Right forelimb (tissue), 1 donor: ENCODE results near the gene DOCK2.
"Not testable (repeated sequence)": the region's sequence is repeated elsewhere in the genome, so short reads cannot be mapped to it uniquely, and the experiment has no call there.

Experiments used
- DNase-seq: peaks from one replicate; pipeline ENCODE4 v3.0.0-alpha.2; 2018

Gene DOCK2

DNA sequence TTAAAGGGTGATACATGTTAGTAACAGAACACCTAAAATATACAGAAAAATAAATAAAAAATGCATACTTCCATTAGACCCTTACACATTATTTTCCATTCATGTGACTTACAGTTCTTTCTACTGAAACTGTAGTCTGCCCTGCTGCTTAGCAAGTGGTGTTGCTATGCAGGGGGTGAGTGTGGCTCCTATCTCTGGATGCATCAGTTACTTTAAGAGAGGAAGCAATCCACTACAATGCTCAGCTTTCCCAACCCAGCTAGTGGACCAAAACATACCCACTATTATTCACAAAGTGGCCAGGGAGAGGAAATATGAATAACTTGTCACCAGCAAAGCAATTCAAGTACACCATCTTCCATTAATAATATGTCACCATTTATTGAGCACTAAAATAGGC lies 121.8 kb downstream of the DOCK2 start:
- no peak for DNase-seq

- no peak for DNase-seq
Measured at GRCh38 chr5:169760229-169760628, 123.2 kb downstream of the DOCK2 start.

DNA sequence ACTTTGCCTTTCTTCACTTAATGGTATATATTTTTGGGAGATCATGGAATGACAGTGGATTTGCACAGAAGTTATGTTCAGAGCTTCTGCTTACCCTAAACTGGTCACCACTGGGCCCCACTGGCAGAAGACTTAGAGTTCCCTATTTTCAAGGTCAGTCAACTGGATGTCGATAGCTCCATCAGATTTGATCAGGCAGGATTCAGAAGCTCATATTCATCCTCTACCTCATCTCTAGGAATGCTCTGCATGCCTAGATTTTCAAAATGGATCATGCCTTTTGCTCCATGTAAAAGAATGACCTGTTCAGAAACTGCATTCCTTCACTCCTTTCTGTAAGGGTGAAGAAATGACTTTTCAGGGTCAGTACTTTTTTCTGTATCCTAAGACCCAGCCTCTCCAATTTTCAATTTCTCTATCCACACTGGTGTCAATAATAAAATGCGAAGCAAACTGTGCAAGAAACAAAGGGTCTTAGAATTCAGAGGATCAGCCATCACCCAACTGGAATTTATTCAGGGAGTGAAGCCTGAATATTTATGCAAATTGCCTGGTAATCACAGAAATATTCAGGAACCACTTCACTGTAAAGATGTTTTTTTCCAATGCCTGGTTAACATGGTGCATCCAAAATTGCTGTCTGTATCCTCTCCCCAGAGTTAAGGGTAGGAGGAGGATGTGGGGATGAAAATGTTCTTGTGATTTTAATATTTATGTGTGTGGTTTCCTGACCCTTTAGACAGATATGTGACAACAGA lies 125.4 kb downstream of the DOCK2 start:
- DNase-seq, result no peak

DNA sequence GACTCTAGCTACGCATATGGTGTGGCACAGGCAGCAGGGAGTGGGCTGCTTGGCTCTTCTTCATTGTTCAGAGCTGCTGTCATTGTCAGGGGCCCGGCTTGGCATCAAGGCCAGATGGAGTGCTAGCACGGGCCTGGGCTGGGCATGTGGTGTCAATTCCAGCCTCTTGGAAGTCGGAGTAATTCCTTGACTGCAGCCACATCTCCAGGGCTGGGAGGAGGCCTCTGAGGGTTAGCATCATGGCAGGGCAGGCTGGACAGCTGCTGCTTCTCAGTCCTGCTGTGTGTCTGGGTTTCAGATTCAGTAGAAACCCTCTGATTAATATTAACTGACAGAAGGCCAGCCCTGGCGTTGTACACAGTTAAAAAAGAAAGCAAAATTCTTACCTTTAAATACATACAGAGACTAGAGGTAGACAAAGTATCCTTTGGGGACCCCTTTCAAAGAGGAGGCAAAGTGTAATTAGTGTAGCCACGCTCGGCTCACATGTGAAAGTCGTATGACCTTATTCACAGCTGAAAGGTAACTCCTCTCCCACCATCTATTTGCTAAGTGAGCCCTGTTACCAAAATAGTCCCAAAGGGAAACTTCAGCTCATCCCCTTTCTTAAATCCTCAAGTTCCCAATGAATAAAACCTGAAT lies 126.4 kb downstream of the DOCK2 start:
- no peak for DNase-seq

DNA sequence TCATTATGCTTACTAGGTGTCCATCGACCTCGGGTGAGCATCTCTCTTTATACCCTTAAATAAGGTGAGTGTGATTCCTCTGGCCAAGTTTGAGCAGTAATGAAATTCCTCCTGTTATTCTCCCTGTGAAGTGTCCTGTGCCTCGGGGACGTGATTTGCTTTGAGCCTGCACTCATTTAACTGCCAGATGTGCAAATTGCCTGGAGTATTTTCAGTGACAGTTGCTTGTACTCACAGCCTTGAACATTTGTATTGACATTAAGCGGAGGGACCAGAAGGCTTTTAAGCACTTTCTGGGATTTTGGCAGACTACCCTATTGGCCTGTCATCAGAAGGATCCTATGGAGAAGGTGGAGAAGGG lies 126.9 kb downstream of the DOCK2 start:
- no peak for DNase-seq

- no peak for DNase-seq
Measured at GRCh38 chr5:169765176-169765996, 128.3 kb downstream of the DOCK2 start.

DNA sequence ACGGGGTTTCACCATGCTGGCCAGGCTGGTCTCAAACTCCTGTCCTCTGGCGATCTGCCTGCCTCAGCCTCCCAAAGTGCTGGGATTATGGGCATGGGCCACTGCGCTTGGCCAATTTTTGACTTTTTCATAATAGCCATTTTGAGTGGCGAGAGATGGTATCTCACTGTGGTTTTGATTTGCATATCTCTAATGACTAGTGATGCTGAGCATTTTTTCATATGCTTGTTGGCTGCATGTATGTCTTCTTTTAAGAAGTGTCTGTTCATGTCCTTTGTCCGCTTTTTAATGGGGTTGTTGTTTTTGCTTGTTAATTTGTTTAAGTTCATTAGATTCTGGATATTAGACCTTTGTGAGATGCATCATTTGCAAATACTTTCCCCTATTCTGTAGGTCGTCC lies 129.9 kb downstream of the DOCK2 start:
- DNase-seq, result not testable (repeated sequence)

DNA sequence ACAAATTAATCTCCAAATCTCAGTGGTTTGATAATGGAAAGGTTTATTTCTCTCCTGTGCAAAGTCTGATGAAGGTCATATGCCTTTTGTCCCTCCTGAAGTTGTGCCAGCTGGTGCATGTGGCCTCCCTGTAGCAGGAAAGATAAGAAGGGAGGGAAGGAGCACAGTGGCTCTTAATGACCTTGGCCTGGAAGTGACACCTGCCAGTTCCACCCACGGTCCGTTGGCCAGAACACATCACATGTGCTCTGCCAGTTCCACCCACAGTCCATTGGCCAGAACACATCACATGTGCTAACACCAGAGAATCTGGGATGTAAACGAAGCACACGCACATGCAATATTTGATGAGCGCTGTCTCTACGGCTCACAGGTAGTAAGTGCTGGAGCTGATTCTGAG lies 130.9 kb downstream of the DOCK2 start:
- DNase-seq, result no peak

DNA sequence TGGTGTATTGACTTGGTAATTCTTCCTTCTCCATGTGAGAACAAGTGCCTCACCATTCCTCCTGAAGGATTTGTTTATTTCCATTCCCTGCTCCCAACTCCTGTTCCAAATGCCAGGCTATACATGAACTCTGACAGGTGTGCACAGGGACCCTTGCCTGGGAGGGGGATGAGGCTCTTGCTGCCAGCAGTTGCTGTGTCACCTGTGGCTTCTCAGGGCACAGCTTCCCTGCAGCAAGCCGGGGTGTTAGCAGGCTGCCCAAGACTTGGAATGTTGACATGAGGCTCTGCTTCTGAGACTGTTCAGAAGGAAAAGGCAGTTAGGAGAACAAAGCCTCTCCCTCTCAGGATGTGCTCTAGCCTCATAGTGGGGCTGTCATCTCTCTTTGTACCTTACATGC lies 131.3 kb downstream of the DOCK2 start:
- DNase-seq, result no peak

GRCh38 chr5:169770109-169770508 lies 133.0 kb downstream of the DOCK2 start:
- no peak for DNase-seq

DNA sequence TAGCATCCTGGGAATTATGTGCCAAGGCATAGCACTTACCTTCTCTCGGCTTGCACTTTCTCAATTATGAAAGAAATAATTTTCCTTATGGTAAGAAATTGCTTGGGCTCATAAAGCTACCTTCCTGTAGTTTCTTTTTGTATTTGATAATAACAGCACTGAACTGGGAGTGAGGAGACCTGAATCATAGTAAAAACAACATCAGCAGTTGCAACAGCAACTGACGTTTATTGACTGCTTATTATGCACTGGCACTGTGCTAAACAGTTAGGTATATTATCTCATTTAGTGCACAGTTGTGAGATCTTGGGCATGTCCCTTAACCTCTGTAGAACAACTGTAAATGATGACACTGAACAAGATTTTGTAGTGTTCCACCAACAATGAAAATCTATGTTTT lies 135.2 kb downstream of the DOCK2 start:
- DNase-seq, result no peak

- DNase-seq, result no peak
Measured at GRCh38 chr5:169772688-169773087, 135.6 kb downstream of the DOCK2 start.

DNA sequence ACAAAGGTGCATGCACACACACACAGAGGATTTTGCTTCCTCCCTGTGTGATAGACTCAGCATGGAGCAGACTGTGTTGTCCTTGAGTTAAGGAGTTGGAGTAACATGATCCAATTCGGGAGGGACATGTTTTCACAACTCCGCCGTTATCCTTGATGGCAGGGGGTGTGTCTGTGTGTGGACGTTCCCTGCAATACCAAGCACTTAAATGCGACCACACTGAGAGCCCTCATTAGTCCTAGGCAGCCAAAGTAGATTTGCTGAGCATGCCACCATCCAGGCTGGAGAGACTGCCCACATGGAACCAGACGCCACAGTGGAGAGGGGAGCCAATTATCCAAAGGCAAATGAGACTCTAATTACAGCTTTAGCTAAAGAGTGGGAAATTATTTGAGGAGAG lies 140.1 kb downstream of the DOCK2 start:
- DNase-seq, result no peak

GRCh38 chr5:169778622-169779596 lies 141.8 kb downstream of the DOCK2 start:
- DNase-seq, result no peak

GRCh38 chr5:169781420-169782345 lies 144.6 kb downstream of the DOCK2 start:
- no peak for DNase-seq

- no peak for DNase-seq
Measured at GRCh38 chr5:169785771-169786618, 148.9 kb downstream of the DOCK2 start.

DNA sequence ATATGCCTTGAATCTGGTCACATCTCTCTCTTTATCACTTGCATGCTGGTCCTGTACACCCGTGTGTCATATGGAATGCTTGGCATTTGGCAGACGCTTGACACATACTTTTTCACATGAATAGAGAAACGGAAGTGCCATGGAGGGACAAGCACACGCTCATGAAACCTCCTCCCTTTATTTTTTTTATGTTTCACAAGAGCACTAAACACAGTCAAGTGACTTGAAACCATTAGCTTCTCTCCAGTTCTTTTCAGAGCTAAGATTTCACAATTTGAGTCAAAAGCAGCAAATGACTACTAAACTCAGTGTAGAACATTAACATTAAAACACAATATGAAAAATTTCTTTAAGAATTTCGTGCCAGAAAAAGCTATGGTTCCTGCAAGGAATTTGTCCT lies 151.1 kb downstream of the DOCK2 start:
- DNase-seq, result no peak

GRCh38 chr5:169789417-169789940 lies 152.4 kb downstream of the DOCK2 start:
- DNase-seq, result no peak

- no peak for DNase-seq
Measured at GRCh38 chr5:169791251-169791650, 154.2 kb downstream of the DOCK2 start.

DNA sequence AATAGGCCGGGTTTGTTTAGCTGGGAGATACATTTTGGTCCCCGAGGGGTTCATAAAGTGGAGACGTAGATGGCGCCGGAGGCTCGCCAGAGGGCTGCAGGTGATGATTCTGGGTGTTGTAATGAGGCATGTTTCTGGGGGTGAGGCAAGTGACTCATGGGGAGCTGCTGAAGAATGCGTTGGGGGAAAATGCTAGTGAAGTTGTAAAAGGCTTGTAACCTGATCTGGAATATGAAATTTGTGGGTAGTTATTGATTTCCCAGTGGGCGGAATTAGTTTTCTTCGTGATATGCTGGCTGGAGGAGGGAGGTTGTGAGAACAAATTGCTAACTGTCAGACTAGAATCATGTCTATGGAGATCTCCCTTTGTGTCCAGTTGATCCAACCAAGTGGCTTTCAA lies 158.3 kb downstream of the DOCK2 start:
- DNase-seq, result no peak
